HG02973 (cell line): ENCODE data around the gene RSBN1.
"Not testable (repeated sequence)": the region's sequence is repeated elsewhere in the genome, so short reads cannot be mapped to it uniquely, and the experiment has no call there.

Experiments used
- ATAC-seq: cut with Tn5 transposase; IDR thresholded peaks from one replicate; pipeline ENCODE4 v1.9.1; 2021; ENCODE audit warnings: moderate library complexity; ENCODE audit not compliant: unreplicated experiment

Gene RSBN1

GRCh38 chr1:113811888-113812660 is at the start of gene RSBN1:
RSBN1 (minus strand) TSS chr1:113812476; CDS start chr1:113812412, 64 bp downstream.
- peak; percentile 90 for ATAC-seq

- no peak for ATAC-seq
These were observed 49.4 kb upstream of the RSBN1 start for GRCh38 chr1:113861641-113862040.

- no peak for ATAC-seq
These were observed 48.6 kb upstream of the RSBN1 start for GRCh38 chr1:113860891-113861290.

- ATAC-seq, result peak; percentile 86
These were observed 47.4 kb upstream of the RSBN1 start for GRCh38 chr1:113859478-113860175.

GRCh38 chr1:113858982-113859381 is 46.7 kb upstream of the RSBN1 start:
- ATAC-seq, result no peak

GRCh38 chr1:113858418-113858817 is 46.1 kb upstream of the RSBN1 start:
- ATAC-seq, result no peak

GRCh38 chr1:113857776-113858175 is 45.5 kb upstream of the RSBN1 start:
- no peak for ATAC-seq

- ATAC-seq, result no peak
These were observed 44.1 kb upstream of the RSBN1 start for GRCh38 chr1:113856401-113856790.

GRCh38 chr1:113855630-113856400 is 43.5 kb upstream of the RSBN1 start:
- ATAC-seq, result no peak

GRCh38 chr1:113854234-113854633 is 42.0 kb upstream of the RSBN1 start:
- ATAC-seq, result no peak

- not testable (repeated sequence) for ATAC-seq
These were observed 40.4 kb upstream of the RSBN1 start for GRCh38 chr1:113852694-113853093.

- no peak for ATAC-seq
These were observed 38.0 kb upstream of the RSBN1 start for GRCh38 chr1:113850127-113850796.

- no peak for ATAC-seq
These were observed 36.8 kb upstream of the RSBN1 start for GRCh38 chr1:113849072-113849471.

GRCh38 chr1:113846391-113847035 is 34.2 kb upstream of the RSBN1 start:
- ATAC-seq, result no peak

- ATAC-seq, result no peak
These were observed 24.3 kb upstream of the RSBN1 start for GRCh38 chr1:113836534-113836933.

GRCh38 chr1:113835686-113836290 is 23.5 kb upstream of the RSBN1 start:
- ATAC-seq, result no peak

GRCh38 chr1:113834716-113835115 is 22.4 kb upstream of the RSBN1 start:
- ATAC-seq, result no peak

- ATAC-seq, result no peak
These were observed 17.8 kb upstream of the RSBN1 start for GRCh38 chr1:113830039-113830438.

GRCh38 chr1:113821916-113822315 is 9.6 kb upstream of the RSBN1 start:
- ATAC-seq, result no peak

- no peak for ATAC-seq
These were observed 6.3 kb upstream of the RSBN1 start for GRCh38 chr1:113818578-113818977.
